ENCODE measurements around the gene ADAMTS10.
"Not testable (repeated sequence)": the region's sequence is repeated elsewhere in the genome, so short reads cannot be mapped to it uniquely, and the experiment has no call there.

ADAMTS10 gene

DNA sequence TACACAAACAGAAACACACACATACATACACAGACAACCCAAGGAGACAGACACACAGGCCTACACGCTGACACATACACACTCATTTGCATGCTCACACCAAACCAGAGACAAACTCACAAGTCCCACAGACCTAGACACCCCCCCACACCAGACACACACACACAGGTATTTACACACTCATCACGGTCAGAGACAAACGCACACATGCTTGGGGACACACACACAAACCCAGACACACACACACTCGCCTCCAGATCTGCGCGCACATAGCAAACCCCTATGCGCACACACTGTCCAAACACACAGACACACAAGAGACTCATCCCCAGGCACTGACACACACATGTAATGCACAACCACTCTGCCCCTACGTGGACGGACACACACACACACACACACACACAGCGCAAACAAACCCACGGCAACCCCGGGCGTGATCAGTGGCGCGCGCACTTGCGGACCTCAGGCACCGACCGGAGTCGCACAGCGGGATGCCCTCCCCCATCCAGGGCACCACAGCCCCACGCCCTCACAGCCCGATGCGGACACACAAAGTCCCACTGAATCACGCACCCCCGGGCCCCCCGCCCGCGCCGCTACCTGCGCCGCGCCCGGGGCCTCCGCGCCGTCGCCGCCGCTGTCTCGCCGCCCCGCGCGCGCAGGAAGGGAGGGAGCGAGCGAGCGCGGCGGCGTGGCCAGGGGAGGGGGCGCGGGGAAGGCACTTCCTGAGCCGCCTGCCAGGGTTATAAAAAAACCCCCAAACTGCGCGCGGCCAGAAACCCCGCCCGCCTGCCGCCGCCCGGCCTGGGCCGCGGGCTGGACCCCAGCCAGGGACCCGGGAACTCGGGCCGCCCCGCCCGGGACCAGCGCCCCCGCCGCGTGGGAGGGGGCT lies at the start of gene ADAMTS10:
Gene ADAMTS10, minus strand, starts transcription at position 675 of the 895 bp plus-strand sequence. CDS start 5,005 bp downstream, outside the sequence.
- DNase-seq (ENCODE audit: low spot score): no peak

DNA sequence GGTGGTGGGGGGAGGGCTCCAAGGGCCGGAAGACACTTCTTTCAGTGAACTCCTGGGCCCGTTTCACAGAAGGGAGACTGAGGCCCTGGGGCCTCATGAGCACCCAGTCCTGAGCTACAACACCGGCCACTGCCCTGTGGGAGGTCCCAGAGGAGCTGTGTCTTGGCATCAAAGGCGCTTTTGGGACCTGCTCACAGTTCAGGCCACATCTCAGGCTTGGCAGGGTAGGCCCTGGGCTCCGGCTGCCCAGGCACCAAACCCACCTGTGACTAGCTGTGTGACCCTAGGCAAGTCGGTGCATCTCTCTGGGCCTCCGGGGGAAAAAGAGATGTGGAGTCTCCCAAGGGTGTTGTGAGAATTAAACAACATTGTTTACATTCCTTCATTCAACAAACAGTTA lies 49.4 kb upstream of the ADAMTS10 start:
- DNase-seq (ENCODE audit: low spot score): no peak

DNA sequence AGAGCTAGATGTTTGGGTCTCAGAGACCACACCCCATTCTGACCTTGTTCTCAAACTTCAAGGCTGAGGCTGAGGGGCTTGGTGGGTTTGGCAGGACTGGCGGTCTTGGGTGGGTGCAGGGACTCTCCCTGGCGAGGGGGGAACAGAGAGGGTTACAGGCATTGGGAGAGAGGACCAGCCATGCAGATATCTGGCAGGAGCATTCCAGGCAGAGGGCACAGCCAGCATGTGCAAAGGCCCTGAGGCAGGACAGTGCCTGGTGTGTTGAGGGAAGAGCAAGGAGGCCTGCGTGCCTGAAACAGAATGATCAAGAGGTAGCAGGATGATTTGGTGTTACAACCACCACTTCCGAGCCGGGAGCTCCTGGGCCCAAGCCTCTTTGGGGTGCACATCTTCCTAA lies 47.4 kb upstream of the ADAMTS10 start:
- no peak for DNase-seq (ENCODE audit: low spot score)

DNA sequence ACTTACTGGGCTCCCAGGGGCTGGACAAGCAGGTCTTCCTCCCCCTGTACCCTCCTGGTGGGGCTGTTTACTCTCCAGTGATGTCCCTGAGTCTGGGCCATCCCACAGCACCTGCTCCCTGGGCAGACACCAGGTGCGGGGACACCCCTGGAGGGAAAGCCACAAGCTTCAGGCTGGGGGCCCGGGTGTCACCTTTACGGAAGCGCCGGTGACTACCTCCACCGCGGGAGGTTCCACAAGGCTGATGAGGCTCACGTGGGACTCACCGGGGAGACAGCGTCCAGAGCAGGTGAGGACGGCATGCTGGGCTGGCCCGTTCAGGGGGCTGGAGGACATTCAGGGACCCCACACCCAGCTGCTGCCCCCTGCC lies 44.8 kb upstream of the ADAMTS10 start:
- DNase-seq (ENCODE audit: low spot score): no peak

DNA sequence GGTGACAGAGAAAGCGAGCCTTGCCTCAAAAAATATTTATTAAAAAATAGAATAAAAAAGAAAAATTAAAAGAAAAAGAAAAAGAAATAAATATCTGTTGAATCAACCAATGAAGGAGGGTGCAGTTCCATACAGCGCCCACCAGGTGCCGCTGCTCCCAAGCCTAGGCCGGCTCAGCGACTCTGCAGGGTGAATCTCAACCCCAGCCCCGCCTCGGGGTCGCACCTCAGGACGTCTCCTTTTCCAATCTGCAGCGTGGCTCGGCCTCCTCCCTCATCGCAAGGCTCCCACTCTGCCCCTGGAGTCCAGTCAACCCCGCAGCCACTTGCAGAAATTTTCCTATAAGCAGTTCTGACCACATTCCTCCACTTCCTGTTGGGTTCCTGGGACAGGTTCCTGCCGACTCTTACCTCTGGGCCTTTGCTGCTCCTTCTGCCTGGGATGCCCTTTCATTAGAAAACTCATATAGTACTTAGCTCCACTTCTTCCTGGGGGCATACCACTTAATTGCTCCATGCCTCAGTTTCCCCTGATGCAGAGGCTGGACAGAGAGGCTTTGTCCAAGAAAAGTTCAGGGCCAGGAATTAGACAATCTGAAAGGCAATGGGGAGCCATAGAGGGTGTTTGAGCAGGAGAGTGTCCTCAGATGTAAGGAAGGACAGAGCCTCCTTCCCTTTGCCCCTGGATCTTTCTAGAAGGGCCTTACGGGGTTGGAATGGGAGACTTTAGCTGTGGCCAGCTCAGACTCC lies 44.2 kb upstream of the ADAMTS10 start:
- no peak for DNase-seq (ENCODE audit: low spot score)

DNA sequence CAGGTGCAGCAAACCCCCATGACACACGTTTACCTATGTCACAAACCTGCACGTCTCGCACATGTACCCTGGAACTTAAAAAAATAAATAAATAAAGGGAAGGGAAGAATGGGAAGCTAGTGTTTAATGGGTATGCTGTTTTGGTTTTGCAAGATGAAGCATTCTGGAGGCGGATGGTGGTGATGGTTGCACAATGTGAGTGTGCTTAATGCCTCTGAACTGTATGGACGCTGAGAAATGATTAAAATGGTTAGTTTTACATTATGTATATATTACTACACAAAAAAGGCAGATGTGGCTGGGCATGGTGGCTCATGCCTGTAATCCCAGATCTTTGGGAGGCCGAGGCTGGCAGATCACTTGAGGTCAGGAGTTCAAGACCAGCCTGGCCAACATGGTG lies 37.7 kb upstream of the ADAMTS10 start:
- no peak for DNase-seq (ENCODE audit: low spot score)

DNA sequence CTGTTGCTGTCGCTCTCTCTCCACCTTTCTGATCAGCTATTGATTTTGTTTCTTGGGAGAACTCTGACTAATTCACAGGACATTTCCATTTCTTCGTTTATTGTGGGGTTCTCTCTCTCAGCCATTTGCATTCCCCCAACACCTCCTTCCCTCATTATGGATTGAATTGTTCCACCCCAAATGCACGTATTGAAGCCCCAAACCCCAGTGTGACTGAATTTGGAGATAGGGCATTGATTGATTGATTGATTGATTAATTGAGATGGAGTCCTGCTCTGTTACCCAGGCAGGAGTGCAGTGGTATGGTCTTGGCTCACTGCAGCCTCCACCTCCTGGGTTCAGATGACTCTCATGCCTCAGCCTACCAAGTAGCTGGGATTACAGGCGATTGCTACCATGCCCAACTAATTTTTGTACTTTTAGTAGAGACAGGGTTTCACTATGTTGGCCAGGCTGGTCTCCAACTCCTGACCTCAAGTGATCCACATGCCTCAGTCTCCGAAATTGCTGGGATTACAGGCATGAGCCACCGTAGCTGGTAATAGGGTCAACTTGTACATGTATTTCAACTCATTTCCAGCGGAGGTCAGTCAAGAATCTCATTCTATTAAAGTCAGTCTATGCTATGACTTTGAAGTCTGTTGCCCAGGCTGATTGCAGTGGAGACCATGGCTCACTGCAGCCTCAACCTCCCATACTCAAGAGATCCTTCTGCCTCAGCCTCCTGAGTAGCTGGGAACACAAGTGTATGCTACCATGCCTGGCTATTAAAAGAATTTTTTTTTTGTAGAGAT lies 33.5 kb upstream of the ADAMTS10 start:
- no peak for DNase-seq (ENCODE audit: low spot score)

DNA sequence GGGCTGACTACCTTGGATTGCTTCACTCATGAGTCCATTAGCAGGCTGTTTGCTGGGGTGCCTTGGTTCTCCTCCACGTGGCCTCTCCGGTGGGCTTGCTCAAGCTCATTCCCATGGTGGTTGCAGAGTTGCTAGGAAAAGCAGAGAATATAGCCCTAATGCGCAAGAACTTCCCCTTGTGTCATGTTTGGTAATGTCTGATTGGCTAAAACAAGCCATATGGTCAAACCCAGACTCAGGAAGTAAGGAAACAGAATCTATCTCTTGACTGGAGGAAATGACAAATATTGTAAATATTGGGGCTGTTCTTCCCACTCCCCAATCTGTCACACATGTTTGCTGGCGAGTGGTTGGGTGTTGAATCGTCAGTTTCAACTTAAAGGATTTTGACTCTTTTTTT lies 32.0 kb upstream of the ADAMTS10 start:
- no peak for DNase-seq (ENCODE audit: low spot score)

DNA sequence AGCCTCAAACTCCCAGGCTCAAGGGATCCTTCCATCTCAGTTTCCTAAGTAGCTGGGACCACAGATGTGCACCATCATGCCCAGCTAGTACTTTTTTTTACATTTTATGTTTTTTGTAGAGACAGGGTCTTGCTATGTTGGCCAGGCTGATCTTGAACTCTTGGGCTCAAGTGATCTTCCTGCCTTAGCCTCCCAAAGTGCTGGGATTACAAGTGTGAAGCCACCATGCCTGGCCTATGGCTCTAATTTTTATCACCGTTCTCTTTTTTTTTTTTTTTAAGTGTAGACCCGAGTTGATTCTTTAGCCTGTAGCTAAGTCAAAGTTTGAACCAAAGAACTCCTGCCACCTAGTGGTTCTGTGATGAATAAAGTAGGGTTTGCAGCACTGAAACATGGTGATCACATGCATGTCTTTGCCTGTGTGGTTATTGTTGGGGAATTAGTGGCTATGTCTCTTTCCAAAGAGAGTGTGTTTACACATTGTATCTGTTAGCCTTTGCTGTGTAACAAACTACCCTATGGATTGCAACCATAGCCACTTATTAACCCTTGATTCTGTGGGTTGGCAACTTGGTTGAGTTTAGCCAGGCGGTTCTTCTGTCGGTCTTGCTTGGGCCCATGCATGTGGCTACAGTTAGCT lies 31.5 kb upstream of the ADAMTS10 start:
- DNase-seq (ENCODE audit: low spot score): no peak

DNA sequence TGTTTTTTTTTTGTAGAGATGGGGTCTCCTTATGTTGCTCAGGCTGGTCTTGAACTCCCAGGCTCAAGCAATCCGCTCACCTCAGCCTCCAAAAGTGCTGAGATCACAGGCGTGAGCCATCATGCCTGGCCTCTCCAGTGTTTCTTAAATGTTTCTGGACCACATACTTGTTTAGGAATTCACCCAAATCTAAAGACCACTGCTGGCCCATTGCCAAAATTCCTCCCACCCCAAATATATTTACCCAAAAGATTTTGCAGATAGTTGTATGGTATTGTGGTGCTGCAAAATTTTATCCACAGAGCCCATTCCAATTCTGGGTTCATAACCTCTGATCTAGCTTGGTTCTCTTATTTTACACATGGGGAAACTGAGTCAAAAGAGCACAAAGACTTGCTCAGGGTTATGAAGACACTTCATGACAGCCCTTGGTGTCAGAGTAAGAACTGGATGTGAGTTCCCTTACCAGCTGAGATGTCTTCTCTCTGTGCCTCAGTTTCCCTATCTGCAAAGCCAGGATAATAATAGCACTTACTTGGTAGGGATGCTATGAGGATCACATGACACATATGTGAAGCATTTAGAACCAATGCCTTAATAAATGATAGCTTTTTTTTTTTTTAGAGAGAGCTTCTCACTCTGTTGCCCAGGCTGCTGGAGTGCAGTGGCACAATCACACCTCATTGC lies 30.8 kb upstream of the ADAMTS10 start:
- no peak for DNase-seq (ENCODE audit: low spot score)

DNA sequence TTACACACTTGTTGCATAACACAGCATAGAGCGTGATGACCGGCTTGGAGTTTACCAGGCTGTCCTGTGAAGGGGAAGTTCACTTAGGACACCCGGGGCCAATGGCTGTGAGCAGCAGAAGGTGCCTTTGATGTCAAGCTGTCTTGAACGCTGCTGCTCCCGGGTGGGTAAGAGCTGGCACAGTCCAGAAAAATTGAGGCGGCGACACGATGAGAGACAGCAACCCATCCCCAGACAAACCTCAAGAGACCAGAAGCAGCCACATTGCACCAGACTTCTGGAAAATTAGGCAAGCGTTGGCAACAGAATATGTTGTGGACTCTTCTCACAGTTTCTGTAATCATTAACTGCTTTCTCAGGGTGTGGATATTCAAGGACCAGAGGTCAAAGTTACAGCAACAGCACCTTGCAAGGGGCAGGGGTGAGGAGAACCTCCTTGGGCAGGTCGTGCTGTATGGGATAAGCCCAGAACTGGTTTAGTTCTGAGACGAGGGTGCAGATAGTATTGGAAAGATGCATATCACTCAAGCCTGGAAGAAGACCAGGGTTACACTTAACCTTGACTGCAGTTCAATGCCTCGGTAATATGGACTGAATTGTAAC lies 30.0 kb upstream of the ADAMTS10 start:
- peak; percentile 11 for DNase-seq (ENCODE audit: low spot score)

DNA sequence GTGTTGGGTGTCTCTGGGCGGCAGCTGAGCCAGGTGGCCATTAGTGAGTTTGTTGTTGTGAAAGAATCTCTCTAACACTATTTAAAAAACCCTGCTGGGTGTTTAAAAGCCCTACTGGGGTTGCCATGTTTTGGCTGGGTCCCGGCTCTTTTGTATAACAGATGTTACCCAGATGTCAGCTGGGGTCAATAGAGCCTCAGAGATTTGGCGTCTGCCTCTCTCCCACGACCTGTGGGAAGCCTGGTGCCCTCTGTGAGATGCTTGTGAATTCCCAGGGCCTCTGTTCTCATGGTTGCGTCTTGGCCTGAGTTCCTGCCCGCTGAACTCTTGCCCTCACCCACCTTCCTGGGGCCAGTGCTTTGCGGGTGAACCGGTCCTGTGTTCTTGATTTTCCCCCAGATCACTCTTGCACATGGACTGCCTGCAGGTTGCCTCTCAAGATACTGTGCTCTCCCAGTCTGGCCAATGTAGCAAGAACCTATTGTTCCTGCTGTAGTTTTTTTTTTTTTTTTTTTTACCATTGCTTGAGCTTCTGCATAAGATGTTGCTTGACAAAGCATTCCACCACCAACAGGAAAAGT lies 29.4 kb upstream of the ADAMTS10 start:
- no peak for DNase-seq (ENCODE audit: low spot score)

DNA sequence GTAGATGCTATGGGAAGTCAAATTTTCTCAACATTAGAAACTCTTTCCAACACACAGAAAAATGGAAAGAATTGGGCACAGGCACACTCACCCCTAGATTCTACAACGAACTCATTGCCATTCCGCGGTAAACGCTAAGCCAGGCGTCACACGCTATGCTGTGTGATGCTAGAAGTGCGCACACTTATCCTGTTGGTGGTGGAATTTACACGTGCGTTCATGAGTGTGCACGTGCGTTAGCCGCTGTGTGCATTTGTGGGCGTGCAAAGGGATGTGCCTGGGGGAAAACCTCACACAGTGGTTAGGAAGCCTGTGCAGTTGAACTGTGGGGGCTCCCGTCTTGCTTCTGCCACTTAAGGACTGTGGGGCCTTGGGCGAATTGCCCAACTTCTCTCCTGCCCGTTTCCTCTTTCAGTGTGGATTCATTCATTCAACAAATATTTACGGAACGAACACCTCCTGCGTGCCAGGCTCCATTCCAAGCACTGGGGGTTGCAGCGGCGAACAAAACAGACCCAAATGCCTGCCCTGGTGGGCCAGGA lies 27.6 kb upstream of the ADAMTS10 start:
- DNase-seq (ENCODE audit: low spot score): no peak

DNA sequence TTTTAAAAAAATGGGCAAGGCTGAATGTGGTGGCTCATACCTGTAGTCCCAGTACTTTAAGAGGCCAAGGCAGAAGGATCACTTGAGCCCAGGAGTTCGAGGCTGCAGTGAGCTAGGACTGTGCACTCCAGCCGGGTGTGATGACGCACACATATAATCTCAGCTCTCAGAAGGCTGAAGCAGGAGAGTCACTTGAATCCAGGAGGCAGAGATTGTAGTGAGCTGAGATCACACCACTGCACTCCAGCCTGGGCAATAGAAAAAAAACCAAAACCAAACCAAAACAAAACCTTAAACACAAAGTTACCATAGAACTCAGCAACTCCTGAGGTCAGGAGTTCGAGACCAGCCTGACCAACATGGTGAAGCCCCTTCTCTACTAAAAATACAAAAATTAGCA lies 26.6 kb upstream of the ADAMTS10 start:
- DNase-seq (ENCODE audit: low spot score): not testable (repeated sequence)

DNA sequence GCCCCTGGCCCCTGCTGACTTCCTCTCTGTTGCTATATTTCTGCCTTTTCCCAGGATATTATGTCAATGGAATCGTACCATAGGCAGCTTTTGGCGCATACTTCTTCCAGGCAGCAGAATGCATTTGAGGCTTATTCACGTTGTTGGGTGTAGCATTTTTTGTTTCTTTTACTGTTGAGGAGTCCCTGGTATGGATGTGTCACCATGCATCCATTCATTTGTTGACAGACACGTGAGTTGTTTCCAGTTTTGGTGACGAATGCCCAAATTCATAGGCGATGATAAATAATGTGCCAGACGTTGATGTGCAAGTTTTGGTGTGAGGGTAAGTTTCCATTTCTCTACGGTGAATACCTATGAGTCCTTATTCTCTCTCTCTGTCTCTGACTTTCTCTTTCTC lies 24.9 kb upstream of the ADAMTS10 start:
- DNase-seq (ENCODE audit: low spot score): no peak

DNA sequence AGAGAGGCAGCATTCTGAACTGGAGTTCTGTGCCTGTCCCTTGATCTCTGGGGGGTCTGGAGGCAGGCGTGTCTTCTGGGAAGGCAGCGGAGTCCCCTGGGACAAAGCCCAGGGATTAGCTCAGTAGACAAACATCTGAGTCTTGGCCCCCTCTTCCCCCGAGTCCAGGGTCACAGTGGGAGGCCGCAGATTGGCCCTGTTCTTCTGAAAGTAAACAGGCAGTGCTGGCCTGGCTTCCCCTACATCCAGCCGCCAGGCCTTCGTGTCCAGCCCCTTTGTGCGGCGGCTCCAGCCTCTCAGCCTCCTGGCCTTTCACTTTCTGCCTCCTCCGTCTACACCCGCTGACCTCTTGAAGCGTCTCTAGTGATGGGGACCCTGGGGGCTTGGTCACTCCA lies 20.9 kb upstream of the ADAMTS10 start:
- no peak for DNase-seq (ENCODE audit: low spot score)

DNA sequence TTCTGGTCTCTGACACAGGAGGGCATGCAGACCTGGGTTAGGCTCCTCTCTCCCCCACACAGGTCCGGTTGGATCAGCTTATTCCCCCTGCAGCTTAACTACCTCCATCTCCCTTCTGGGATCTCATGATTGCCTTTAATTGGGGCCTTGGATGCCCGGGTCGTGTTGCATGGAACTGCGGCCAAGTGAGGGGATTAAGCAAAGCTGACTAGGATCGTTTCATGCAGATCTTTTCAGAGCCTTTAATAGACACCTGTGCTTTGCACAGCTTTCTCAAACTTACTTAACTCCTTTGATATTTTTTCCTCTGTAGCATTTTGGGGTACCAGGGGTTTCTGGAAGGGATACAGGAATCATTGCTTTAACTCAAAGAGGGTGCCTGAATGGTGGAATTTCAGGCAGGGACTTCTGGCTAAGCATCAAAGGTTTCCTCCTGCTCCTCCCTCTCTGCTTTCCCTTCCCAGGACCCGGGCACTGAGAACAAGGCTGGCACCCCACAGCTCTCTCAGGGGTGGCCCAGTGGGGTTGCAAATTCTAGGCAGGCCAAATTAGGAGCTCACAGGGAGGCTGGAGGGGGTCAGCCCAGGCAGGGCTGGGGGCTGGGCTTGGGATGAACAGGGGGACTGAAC lies 20.4 kb upstream of the ADAMTS10 start:
- peak; percentile 60 for DNase-seq (ENCODE audit: low spot score)

DNA sequence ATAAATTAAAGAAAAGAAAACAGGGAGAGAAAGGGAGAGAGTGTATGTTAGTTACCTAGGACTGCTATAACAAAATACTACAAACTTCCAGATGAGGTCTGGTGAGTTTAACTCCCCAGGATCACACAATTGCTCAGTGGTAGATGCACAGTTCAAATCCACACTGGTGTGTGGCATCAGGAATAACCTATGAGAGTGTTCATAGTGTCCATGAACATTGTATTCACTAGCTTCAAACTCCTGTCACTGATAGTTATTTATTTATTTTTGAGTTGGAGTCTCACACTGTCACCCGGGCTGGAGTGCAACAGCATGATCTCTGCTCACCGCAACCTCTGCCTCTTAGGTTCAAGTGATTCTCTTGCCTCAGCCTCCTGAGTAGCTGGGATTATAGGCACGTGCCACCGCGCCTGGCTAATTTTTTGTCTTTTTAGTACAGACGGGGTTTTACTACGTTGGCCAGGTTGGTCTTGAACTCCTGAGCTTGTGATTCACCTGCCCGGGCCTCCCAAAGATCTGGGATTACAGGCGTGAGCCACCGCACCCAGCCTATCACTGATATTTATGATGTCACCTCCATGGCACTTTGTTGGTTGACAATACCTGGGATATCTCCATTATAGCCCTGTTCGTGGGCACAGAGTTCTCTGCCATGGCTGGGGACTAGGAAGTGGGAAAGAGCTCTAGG lies 19.6 kb upstream of the ADAMTS10 start, which contains the start of gene NFILZ:
Gene NFILZ, plus strand, starts transcription at position 638 of the 688 bp plus-strand sequence. CDS start 46,133 bp downstream, outside the sequence.
- no peak for DNase-seq (ENCODE audit: low spot score)

DNA sequence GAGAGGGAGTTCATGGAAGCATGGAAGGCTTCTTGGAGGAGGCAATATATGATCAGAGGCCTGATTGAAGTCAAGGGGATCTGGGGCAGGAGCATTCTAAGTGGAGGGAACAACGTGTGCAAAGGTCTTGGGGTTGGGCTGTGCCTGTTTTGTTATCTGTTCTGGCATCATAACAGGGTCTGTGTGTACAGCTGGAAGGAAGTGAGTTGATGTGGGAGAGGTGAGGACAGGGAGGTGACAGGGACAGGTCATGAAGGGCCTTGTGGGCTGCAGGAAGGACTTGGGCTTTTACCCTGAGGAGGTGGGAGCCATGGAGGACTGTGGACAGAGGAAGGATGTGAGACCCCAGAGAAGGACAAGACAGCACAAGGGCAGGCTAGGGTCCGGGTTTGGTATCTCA lies 18.7 kb upstream of the ADAMTS10 start:
- no peak for DNase-seq (ENCODE audit: low spot score)
